Neural cell (in vitro differentiated cells): ENCODE measurements around the gene STARD5. TPM values are rescaled to one million over a fixed set of nuclear protein-coding genes. Genes with fewer than 3 reads are reported as not detected.

Experiments
- H2AFZ ChIP-seq: fragments of 200-600, 300-800 bp; sonication (generic), shearing (Covaris generic); 2 replicates; pipeline ENCODE4 v1.6.0; 2014; ENCODE audit warnings: low read depth, mild to moderate bottlenecking, antibody characterized with exemption, low read length, moderate library complexity
- H3F3A ChIP-seq: fragments of 200-600 bp; shearing (Covaris generic); 2 replicates; pipeline ENCODE4 v1.6.1; 2016; ENCODE audit warnings: mild to moderate bottlenecking, moderate library complexity, mixed read lengths, antibody characterized with exemption, low read length; ENCODE audit not compliant: insufficient read depth, poor library complexity, severe bottlenecking
- H3K27ac ChIP-seq: fragments of 200-600, 300-800 bp; sonication (generic), shearing (Covaris generic); 2 replicates; pipeline ENCODE4 v1.5.1; 2014; ENCODE audit warnings: mild to moderate bottlenecking, low read length, moderate library complexity
- H3K27me3 ChIP-seq: fragments of 300-800, 200-600 bp; sonication (generic), shearing (Covaris generic); 2 replicates; pipeline ENCODE4 v1.6.0; 2014; ENCODE audit warnings: mild to moderate bottlenecking, low read depth, low read length, moderate library complexity; ENCODE audit not compliant: insufficient read depth
- H3K36me3 ChIP-seq: fragments of 300-800, 200-600 bp; sonication (generic), shearing (Covaris generic); 2 replicates; pipeline ENCODE4 v1.5.1; 2014; ENCODE audit warnings: mild to moderate bottlenecking, antibody characterized with exemption, low read length, moderate library complexity; ENCODE audit not compliant: insufficient read depth
- H3K4me2 ChIP-seq: fragments of 300-800, 200-600 bp; sonication (generic), shearing (Covaris generic); 2 replicates; pipeline ENCODE4 v1.6.0; 2014; ENCODE audit warnings: mild to moderate bottlenecking, low read length
- H3K4me3 ChIP-seq: fragments of 300-800, 200-600 bp; sonication (generic), shearing (Covaris generic); 2 replicates; pipeline ENCODE4 v1.5.1; 2014; ENCODE audit warnings: mild to moderate bottlenecking, low read length, moderate library complexity
- H3K79me2 ChIP-seq: fragments of 200-600 bp; shearing (Covaris generic); replicated peaks from 2 replicates; pipeline ENCODE4 v1.6.0; 2014; ENCODE audit warnings: mild to moderate bottlenecking, low read length, moderate library complexity; ENCODE audit not compliant: insufficient read depth
- H3K9ac ChIP-seq: fragments of 300-800, 200-600 bp; sonication (generic), shearing (Covaris generic); 2 replicates; pipeline ENCODE4 v1.6.1; 2016; ENCODE audit warnings: mild to moderate bottlenecking, low read length, mixed read lengths
- H3K9me2 ChIP-seq: fragments of 200-600 bp; shearing (Covaris generic); 2 replicates; pipeline ENCODE4 v1.6.1; 2016; ENCODE audit warnings: mild to moderate bottlenecking, low read length, mixed read lengths; ENCODE audit not compliant: insufficient read depth
- H3K9me3 ChIP-seq: fragments of 200-600, 300-800 bp; sonication (generic), shearing (Covaris generic); 2 replicates; pipeline ENCODE4 v1.6.1; 2016; ENCODE audit warnings: mild to moderate bottlenecking, mixed run types, low read length, moderate library complexity, mixed read lengths
- H4K20me1 ChIP-seq: fragments of 200-600 bp; shearing (Covaris generic); 2 replicates; pipeline ENCODE4 v1.6.1; 2016; ENCODE audit warnings: mild to moderate bottlenecking, mixed run types; ENCODE audit not compliant: insufficient read depth
- EP300 ChIP-seq: fragments of 450-650 bp; conservative IDR thresholded peaks from 2 replicates; pipeline ENCODE4 v1.6.1; 2014; ENCODE audit warnings: antibody characterized with exemption, mild to moderate bottlenecking, moderate library complexity; ENCODE audit not compliant: poor library complexity, severe bottlenecking
- EZH2 ChIP-seq: fragments of 200-600, 300-800 bp; shearing (Covaris generic), sonication (generic); IDR thresholded peaks from 2 replicates; pipeline ENCODE4 v1.6.1; 2014; ENCODE audit warnings: antibody characterized with exemption, low read length, borderline replicate concordance, mild to moderate bottlenecking; ENCODE audit not compliant: insufficient read depth, poor library complexity, severe bottlenecking
- MXI1 ChIP-seq: fragments of 450-650 bp; conservative IDR thresholded peaks from 2 replicates; pipeline ENCODE4 v1.6.1; 2014; ENCODE audit warnings: antibody characterized with exemption, mild to moderate bottlenecking; ENCODE audit not compliant: poor library complexity, severe bottlenecking
- POLR2AphosphoS5 ChIP-seq: IDR thresholded peaks from 2 replicates; pipeline ENCODE4 v1.6.1; 2012
- RAD21 ChIP-seq: fragments of 450-650 bp; conservative IDR thresholded peaks from 2 replicates; pipeline ENCODE4 v1.6.1; 2014; ENCODE audit warnings: antibody characterized with exemption, mild to moderate bottlenecking, moderate library complexity
- REST ChIP-seq: IDR thresholded peaks from 2 replicates; pipeline ENCODE4 v1.6.1; 2012; ENCODE audit warnings: borderline replicate concordance
- SMC3 ChIP-seq: fragments of 450-650 bp; conservative IDR thresholded peaks from 2 replicates; pipeline ENCODE4 v1.6.1; 2014; ENCODE audit warnings: antibody characterized with exemption, mild to moderate bottlenecking, moderate library complexity; ENCODE audit not compliant: poor library complexity
- TAF1 ChIP-seq: IDR thresholded peaks from 2 replicates; pipeline ENCODE4 v1.6.1; 2012; ENCODE audit warnings: low read depth
- polyA plus RNA-seq: library from polyadenylated mRNA; depleted of rRNA; stranded (reverse); fragments of >200 nt; gene quantifications from 2 replicates; pipeline ENCODE4 v1.2.3, GENCODE V29; 2014
- TF ChIP-seq, protein P1 (sequence below): fragments of 450-650 bp; IDR thresholded peaks from 2 replicates; pipeline ENCODE4 v1.5.1; 2014; ENCODE audit warnings: antibody characterized with exemption, mild to moderate bottlenecking, moderate library complexity; ENCODE audit not compliant: poor library complexity, severe bottlenecking

STARD5 gene
- polyA plus RNA-seq, 1 donor from 2014 or later: 0.76 TPM

DNA sequence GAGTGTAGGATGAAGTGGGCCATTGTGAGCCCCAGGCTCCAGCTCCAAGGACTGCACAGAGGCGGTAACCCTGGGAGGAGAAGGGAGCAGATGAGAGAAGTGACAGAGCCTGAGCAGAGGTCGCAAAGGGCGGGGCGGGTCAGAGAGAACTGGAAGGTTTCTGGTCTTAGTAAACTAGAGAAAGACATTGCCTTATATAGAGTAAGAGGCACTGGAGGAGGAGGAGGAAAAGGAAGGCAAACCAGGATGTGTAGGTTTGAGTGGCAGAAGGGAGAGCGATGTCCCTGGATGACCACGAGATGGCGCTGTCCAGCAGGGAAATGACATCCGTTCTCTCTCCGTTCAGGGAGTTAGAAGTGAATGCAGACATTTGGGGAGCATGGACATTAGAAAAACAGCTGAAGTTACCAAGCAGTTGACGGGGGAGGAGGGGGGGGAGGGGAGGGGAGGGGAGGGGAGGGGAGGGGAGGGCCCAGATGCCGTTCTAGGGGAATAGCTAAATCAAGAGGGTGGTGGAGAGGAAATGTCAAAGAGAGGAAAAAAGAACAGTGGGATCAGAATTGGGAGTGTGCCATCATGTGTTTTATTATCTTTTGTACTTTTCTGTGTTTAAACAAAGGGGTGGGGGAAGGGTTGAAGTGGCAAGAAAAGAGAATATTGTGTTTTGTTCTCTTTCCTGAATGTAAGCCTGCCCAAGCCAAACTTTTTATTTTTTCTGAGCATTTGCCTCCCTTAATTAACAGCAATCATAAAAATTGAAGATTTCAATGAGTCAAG, 48.8 kb downstream of the STARD5 start:
- Histone ChIP-seq H4K20me1 (no peaks in the 10 kb centered on the region), H3K9me2 (no peaks in the 10 kb centered on the region), H3K27me3 (no peaks in the 10 kb centered on the region), H3K27ac (no peak overlapping the region), H3K4me2 (no peak overlapping the region), H3K9me3 (no peaks in the 10 kb centered on the region), H3K36me3 (no peaks in the 10 kb centered on the region), H3K4me3 (no peak overlapping the region), H3K79me2 (no peaks in the 10 kb centered on the region), H3F3A (no peaks in the 10 kb centered on the region), H2AFZ (no peak overlapping the region), H3K9ac (no peak overlapping the region)
- TF ChIP-seq SMC3: peak; percentile 78
- TF ChIP-seq, protein P1, sequence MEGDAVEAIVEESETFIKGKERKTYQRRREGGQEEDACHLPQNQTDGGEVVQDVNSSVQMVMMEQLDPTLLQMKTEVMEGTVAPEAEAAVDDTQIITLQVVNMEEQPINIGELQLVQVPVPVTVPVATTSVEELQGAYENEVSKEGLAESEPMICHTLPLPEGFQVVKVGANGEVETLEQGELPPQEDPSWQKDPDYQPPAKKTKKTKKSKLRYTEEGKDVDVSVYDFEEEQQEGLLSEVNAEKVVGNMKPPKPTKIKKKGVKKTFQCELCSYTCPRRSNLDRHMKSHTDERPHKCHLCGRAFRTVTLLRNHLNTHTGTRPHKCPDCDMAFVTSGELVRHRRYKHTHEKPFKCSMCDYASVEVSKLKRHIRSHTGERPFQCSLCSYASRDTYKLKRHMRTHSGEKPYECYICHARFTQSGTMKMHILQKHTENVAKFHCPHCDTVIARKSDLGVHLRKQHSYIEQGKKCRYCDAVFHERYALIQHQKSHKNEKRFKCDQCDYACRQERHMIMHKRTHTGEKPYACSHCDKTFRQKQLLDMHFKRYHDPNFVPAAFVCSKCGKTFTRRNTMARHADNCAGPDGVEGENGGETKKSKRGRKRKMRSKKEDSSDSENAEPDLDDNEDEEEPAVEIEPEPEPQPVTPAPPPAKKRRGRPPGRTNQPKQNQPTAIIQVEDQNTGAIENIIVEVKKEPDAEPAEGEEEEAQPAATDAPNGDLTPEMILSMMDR: peak; percentile 76
- no peak for TF ChIP-seq MXI1
- no peak for TF ChIP-seq POLR2AphosphoS5
- TF ChIP-seq RAD21: peak; percentile 79

GRCh38 chr15:81274255-81274654, 49.7 kb downstream of the STARD5 start:
- Histone ChIP-seq H4K20me1 (no peaks in the 10 kb centered on the region), H3K9me2 (no peaks in the 10 kb centered on the region), H3K9ac (no peak overlapping the region), H3K79me2 (no peaks in the 10 kb centered on the region), H3K9me3 (no peaks in the 10 kb centered on the region), H3K27me3 (peaks cover 6% of the 10 kb centered on the region), H3K4me3 (no peak overlapping the region), H3K4me2 (no peak overlapping the region), H3K36me3 (no peaks in the 10 kb centered on the region), H3K27ac (no peak overlapping the region), H3F3A (no peaks in the 10 kb centered on the region), H2AFZ (no peak overlapping the region)
- TF ChIP-seq RAD21: no peak
- TF ChIP-seq, protein P1: no peak
- TF ChIP-seq POLR2AphosphoS5: peak; percentile 51
- no peak for TF ChIP-seq EP300

DNA sequence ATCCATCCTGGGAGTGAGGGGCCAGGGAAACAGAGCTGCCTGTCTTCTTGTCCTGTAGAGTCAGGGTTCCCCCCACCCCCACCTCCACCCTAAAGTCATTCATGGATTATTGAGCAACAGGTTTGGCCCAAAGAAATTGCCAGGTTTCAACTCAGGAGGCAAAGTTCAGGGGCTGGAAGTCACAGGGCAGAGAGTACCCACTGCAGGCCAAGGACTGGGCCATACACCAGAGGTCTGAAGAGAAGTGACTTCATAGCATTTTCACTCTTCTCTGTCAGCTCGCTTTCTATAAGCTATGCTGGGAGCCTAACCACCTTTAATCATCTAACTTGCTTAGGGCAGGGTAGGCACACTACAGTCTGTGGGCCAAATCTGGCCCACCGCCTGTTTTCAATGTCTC, 50.1 kb downstream of the STARD5 start:
- Histone ChIP-seq H3K27ac (no peak overlapping the region), H2AFZ (no peak overlapping the region), H3K4me3 (no peak overlapping the region), H3K27me3 (peaks cover 10% of the 10 kb centered on the region), H3K79me2 (no peaks in the 10 kb centered on the region), H3K4me2 (no peak overlapping the region), H3K9me2 (no peaks in the 10 kb centered on the region), H3K36me3 (no peaks in the 10 kb centered on the region), H3K9ac (no peak overlapping the region), H3K9me3 (no peaks in the 10 kb centered on the region), H4K20me1 (no peaks in the 10 kb centered on the region), H3F3A (no peaks in the 10 kb centered on the region)
- TF ChIP-seq EZH2: no peak
- TF ChIP-seq SMC3: no peak
- no peak for TF ChIP-seq REST
- no peak for TF ChIP-seq MXI1
- TF ChIP-seq POLR2AphosphoS5: no peak
- TF ChIP-seq TAF1: no peak
- no peak for TF ChIP-seq RAD21
- TF ChIP-seq, protein P1: no peak
- TF ChIP-seq EP300: no peak
